ENCODE measurements around the gene GOLPH3.

GOLPH3 gene

GRCh38 chr5:32138839-32139493 is 35.2 kb downstream of the GOLPH3 start:
- no peak for TF ChIP-seq CTCF (conservative IDR thresholded peaks at IDR 0.05; ENCODE audit: low read depth, low read length)
- no peak overlapping the region for H3K4me3 ChIP-seq (ENCODE audit: low read depth, low read length)
- DNase-seq (ENCODE audit: low read depth): no peak

DNA sequence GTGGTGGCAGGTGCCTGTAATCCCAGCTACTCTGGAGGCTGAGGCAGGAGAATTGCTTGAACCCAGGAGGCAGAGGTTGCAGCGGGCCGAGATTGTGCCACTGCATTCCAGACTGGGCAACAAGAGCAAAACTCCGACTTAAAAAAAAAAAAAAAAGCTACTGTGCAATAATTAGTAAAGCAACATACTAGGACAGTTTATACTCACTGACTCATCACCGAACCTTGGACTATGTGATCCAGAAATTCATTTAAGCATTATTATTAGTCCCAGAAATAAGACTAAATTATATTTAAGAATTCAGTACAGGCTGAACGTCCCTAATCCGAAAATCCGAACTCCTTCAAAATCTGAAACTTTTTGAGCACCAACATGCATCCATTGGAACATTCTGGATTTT is 37.8 kb downstream of the GOLPH3 start:
- DNase-seq (ENCODE audit: low read depth): no peak
- no peak overlapping the region for H3K4me3 ChIP-seq (ENCODE audit: low read depth, low read length)
- TF ChIP-seq CTCF (conservative IDR thresholded peaks at IDR 0.05; ENCODE audit: low read depth, low read length): no peak

DNA sequence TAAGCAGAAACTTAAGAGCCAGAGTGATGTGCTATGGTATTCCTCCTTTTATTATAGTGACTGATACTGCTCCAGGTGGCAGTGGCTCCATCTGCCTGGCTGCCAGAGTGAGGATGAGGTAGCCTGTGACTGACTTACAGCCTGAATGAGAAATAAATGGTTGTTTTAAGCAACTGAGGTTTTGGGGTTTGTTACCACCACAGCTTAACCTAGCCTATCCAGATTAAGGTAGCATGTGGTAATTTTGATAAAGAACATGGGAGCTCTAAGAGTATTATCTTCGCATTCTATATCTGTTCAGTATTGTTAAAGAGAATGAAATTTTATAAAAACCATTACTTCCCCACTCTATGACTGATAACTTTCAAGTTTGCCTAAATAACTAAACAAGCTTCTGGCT is 39.0 kb downstream of the GOLPH3 start:
- DNase-seq (ENCODE audit: low read depth): no peak
- no peak overlapping the region for H3K4me3 ChIP-seq (ENCODE audit: low read depth, low read length)
- TF ChIP-seq CTCF (conservative IDR thresholded peaks at IDR 0.05; ENCODE audit: low read depth, low read length): no peak

DNA sequence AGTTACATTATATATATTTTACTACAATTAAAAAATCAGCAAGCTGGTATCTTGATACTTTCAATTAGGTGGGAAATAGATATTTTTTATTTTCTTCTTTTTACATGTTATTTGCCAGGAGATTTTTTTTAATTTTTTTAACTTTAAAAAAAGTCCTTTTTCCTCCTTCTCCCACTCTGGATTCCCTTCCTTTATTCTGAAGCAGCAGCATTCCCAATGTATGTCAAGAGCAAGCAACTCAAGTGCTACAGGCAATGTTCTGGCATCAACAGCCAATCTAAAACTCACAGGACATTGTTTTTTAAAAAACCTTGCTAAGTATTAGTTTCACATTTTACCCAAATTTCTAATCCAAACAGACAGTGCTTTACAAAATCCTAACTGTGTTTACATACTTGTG is 41.4 kb downstream of the GOLPH3 start:
- no peak overlapping the region for H3K4me3 ChIP-seq (ENCODE audit: low read depth, low read length)
- TF ChIP-seq CTCF (conservative IDR thresholded peaks at IDR 0.05; ENCODE audit: low read depth, low read length): no peak
- no peak for DNase-seq (ENCODE audit: low read depth)

DNA sequence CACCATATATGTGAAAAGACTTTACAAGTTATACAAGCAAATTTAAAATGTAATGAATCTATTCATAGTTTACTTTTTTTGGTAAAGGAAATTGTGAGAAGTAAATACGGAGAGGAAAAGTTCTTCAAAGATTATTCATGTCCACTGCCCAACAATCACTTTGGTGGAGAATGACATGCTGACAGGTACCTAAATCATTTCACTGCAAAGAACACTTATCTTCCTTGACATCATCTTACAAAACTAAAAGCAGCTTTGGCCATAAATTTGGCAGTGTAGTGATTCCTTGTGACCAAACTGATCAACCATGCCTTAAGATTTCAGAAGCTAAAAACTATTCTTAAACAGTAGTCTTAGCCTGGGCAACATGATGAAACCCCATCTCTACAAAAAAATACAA is 42.5 kb downstream of the GOLPH3 start:
- no peak overlapping the region for H3K4me3 ChIP-seq (ENCODE audit: low read depth, low read length)
- TF ChIP-seq CTCF (conservative IDR thresholded peaks at IDR 0.05; ENCODE audit: low read depth, low read length): no peak
- DNase-seq (ENCODE audit: low read depth): no peak

DNA sequence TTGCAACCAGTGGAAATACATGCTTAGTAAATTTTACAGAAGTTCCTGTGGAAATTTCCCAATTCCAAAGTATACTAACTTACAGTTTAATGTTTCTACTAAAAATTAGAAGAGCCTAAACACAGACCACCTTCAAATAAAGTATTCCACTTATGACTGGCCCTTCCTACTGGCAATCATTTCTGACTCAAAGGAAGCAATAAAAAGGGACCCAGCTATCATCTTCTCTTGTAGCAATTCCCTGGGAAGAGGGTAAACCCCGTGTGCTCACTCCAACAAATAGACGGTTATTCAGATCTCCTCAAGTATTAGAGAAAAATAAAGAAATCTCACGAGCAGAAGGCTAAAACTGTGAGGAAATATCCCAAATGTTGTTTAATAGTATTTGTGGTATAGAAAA is 43.3 kb downstream of the GOLPH3 start:
- H3K4me3 ChIP-seq (ENCODE audit: low read depth, low read length): no peak overlapping the region
- TF ChIP-seq CTCF (conservative IDR thresholded peaks at IDR 0.05; ENCODE audit: low read depth, low read length): no peak
- DNase-seq (ENCODE audit: low read depth): no peak

DNA sequence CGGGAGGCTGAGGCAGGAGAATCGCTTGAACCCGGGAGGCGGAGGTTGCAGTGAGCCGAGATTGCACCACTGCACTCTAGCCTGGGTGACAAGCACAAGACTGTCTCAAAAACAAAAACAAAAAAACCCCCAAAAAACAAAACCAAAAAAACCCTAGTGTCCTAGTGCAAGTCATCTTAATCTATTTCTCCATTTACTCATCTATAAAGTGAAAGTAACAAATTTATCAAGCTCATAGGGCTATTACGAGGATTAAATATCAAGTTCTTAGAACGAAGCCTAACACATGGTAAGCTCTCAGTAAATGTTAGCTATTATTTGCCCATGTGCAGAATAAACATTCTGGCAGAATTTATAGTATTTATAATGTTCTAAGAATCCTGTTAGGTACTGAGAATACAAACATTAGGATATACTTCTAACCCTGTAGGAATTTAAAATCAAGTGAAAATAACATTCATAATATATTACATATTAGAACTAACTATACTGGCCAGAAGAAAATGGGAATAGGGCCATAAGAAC is 45.0 kb downstream of the GOLPH3 start:
- TF ChIP-seq CTCF (conservative IDR thresholded peaks at IDR 0.05; ENCODE audit: low read depth, low read length): no peak
- DNase-seq (ENCODE audit: low read depth): no peak
- no peak overlapping the region for H3K4me3 ChIP-seq (ENCODE audit: low read depth, low read length)
